WTC11 (cell line): ENCODE data around the gene CCDC12.

ENCODE experiments used
- AFF4 ChIP-seq: sonication (generic); formaldehyde crosslinking; IDR thresholded peaks from 2 replicates; pipeline ENCODE4 v1.8.1; 2023; ENCODE audit warnings: mild to moderate bottlenecking, missing genetic modification reagents, borderline replicate concordance
- PREB ChIP-seq: sonication (generic); formaldehyde crosslinking; IDR thresholded peaks from 2 replicates; pipeline ENCODE4 v1.8.1; 2022; ENCODE audit warnings: mild to moderate bottlenecking, missing genetic modification reagents, moderate library complexity, borderline replicate concordance

- TF ChIP-seq PREB (CRISPR knock-in tag): no peak
- TF ChIP-seq AFF4 (CRISPR knock-in tag): no peak
These were observed 95.5 kb downstream of the CCDC12 start for GRCh38 chr3:46880884-46881595.
